HepG2 (cell line): Measurements from ENCODE around the gene PPP2R2B. TPM values are rescaled to one million over a fixed set of nuclear protein-coding genes. Genes with fewer than 3 reads are reported as not detected.

ENCODE experiments used
- ATAC-seq: fragments of 200-7000 bp; cut with Tn5 transposase; 3 replicates; pipeline ENCODE4 v1.9.1; 2020; ENCODE audit warnings: mild to moderate bottlenecking, moderate library complexity
- BruUV-seq: library from RNA; stranded (reverse); fragments of 400-500 nt; replicated peaks from 2 replicates; lab custom pipeline; 2021; lab: Mats Ljungman, UMichigan
- CTCF ChIA-PET: fragments of 300-600 bp; formaldehyde crosslinking; extraction: SDS; loops from one replicate; lab custom pipeline; 2021; ENCODE audit warnings: low total read pairs, inconsistent platforms, low intra/inter-chr PET ratio; lab: Yijun Ruan, JAX
- POLR2A ChIA-PET: fragments of 350-600 bp; sonication (Branson Sonifier 250); formaldehyde crosslinking; loops from one replicate; lab custom pipeline; 2020; ENCODE audit warnings: antibody characterized with exemption, inconsistent platforms; lab: Yijun Ruan, JAX
- DNase-seq: peaks from one replicate; pipeline ENCODE4 v3.0.0-alpha.2; 2015; ENCODE audit warnings: low spot score
- FAIRE-seq: peaks from 3 replicates; lab custom pipeline; 2011; peaks lifted over from hg19 to GRCh38; lab: Jason Lieb, UNC
- H2AFZ ChIP-seq: one replicate; pipeline ENCODE4 v1.6.1; 2011; ENCODE audit warnings: low read length, inconsistent platforms
- H3K27ac ChIP-seq: fragments of 300-600 bp; 3 replicates; pipeline ENCODE4 v1.8.0; 2011; ENCODE audit warnings: mixed run types, mild to moderate bottlenecking, mixed read lengths, low read length, inconsistent platforms; ENCODE audit not compliant: insufficient read depth; ENCODE audit errors: extremely low read length
- H3K27me3 ChIP-seq, 2 experiments: fragments of 200-600 bp in 1 of 2; 2 replicates in 1 of 2; 3 replicates in 1 of 2; pipeline versions ENCODE4 v1.6.0 to v1.8.0; 2011; ENCODE audit warnings: low read length in 2 of 2, mild to moderate bottlenecking in 2 of 2, moderate library complexity in 2 of 2, inconsistent platforms in 1 of 2; ENCODE audit not compliant: insufficient read depth in 2 of 2, control insufficient read depth in 1 of 2
- H3K36me3 ChIP-seq, 2 experiments: fragments of 200-600 bp in 1 of 2; replicated peaks in 1 of 2; 2 replicates in 1 of 2; 3 replicates in 1 of 2; pipeline versions ENCODE4 v1.5.1 to v1.8.0; 2011; ENCODE audit warnings: low read length in 2 of 2, inconsistent platforms in 1 of 2; ENCODE audit not compliant: insufficient read depth in 2 of 2, control insufficient read depth in 1 of 2
- H3K4me1 ChIP-seq: 2 replicates; pipeline ENCODE4 v1.5.1; 2012; ENCODE audit warnings: low read length, inconsistent platforms; ENCODE audit not compliant: insufficient read depth
- H3K4me2 ChIP-seq: 2 replicates; pipeline ENCODE4 v1.6.0; 2011; ENCODE audit warnings: low read depth, low read length, inconsistent platforms
- H3K4me3 ChIP-seq, 3 experiments: fragments of 200-600 bp in 1 of 3; sonication (generic), shearing (Covaris generic) in 1 of 3; replicated peaks in 1 of 3; 2 replicates each; pipeline ENCODE4 v1.5.1; 2011 to 2016; ENCODE audit warnings: low read length in 3 of 3, inconsistent platforms in 2 of 3, low read depth in 2 of 3, mild to moderate bottlenecking in 2 of 3, control low read depth in 1 of 3, mixed read lengths in 1 of 3; ENCODE audit not compliant: insufficient read depth in 1 of 3
- H3K79me2 ChIP-seq: one replicate; pipeline ENCODE4 v1.6.1; 2011; ENCODE audit warnings: low read length, inconsistent platforms; ENCODE audit not compliant: insufficient read depth
- H3K9ac ChIP-seq: 2 replicates; pipeline ENCODE4 v1.6.0; 2011; ENCODE audit warnings: mild to moderate bottlenecking, low read depth, low read length, inconsistent platforms; ENCODE audit not compliant: insufficient read depth
- H3K9me3 ChIP-seq: 2 replicates; pipeline ENCODE4 v1.5.1; 2012; ENCODE audit warnings: mild to moderate bottlenecking, low read length
- H4K20me1 ChIP-seq: 2 replicates; pipeline ENCODE4 v1.6.0; 2011; ENCODE audit warnings: inconsistent platforms, mild to moderate bottlenecking, low read length, moderate library complexity; ENCODE audit not compliant: insufficient read depth
- GABPB1 ChIP-seq: IDR thresholded peaks from 2 replicates; pipeline ENCODE4 v1.6.1; 2016; ENCODE audit warnings: mild to moderate bottlenecking, missing genetic modification reagents, moderate library complexity, missing compliant biosample characterization
- GATA4 ChIP-seq: sonication (generic); IDR thresholded peaks from 2 replicates; pipeline ENCODE4 v1.6.1; 2016; ENCODE audit warnings: antibody characterized with exemption, low read depth, borderline replicate concordance
- HBP1 ChIP-seq: IDR thresholded peaks from 2 replicates; pipeline ENCODE4 v1.6.1; 2016; ENCODE audit warnings: low read depth, control low read depth
- MNT ChIP-seq: fragments of 450-650 bp; IDR thresholded peaks from 2 replicates; pipeline ENCODE4 v1.6.1; 2016
- RFX3 ChIP-seq: IDR thresholded peaks from 2 replicates; pipeline ENCODE4 v1.6.1; 2016; ENCODE audit warnings: missing biosample characterization, missing genetic modification reagents
- SMAD1 ChIP-seq: sonication (generic); formaldehyde crosslinking; IDR thresholded peaks from 2 replicates; pipeline ENCODE4 v1.4.0; 2020; ENCODE audit warnings: missing genetic modification reagents, low read depth, mild to moderate bottlenecking, borderline replicate concordance
- SP4 ChIP-seq: sonication (generic); formaldehyde crosslinking; IDR thresholded peaks from 2 replicates; pipeline ENCODE4 v1.8.1; 2023; ENCODE audit warnings: mild to moderate bottlenecking, missing genetic modification reagents
- TERF1 ChIP-seq: sonication (generic); formaldehyde crosslinking; IDR thresholded peaks from 2 replicates; pipeline ENCODE4 v1.8.0; 2022; ENCODE audit warnings: mild to moderate bottlenecking, missing genetic modification reagents, moderate library complexity
- ZBTB42 ChIP-seq: sonication (generic); formaldehyde crosslinking; IDR thresholded peaks from 2 replicates; pipeline ENCODE4 v1.5.0; 2020; ENCODE audit warnings: mild to moderate bottlenecking, missing genetic modification reagents
- ZFP36L1 ChIP-seq: sonication (generic); formaldehyde crosslinking; IDR thresholded peaks from 2 replicates; pipeline ENCODE4 v1.8.0; 2022; ENCODE audit warnings: mild to moderate bottlenecking, missing genetic modification reagents, moderate library complexity
- ZNF350 ChIP-seq: sonication (generic); formaldehyde crosslinking; IDR thresholded peaks from 2 replicates; pipeline ENCODE4 v1.4.0; 2020; ENCODE audit warnings: mild to moderate bottlenecking, low read depth, missing genetic modification reagents, borderline replicate concordance
- ZNF44 ChIP-seq: sonication (generic); formaldehyde crosslinking; IDR thresholded peaks from 2 replicates; pipeline ENCODE4 v1.5.1; 2020; ENCODE audit warnings: mild to moderate bottlenecking, missing genetic modification reagents
- ZNF589 ChIP-seq: sonication (generic); formaldehyde crosslinking; conservative IDR thresholded peaks from 2 replicates; pipeline ENCODE4 v1.8.0; 2022; ENCODE audit warnings: mild to moderate bottlenecking, moderate library complexity, missing genetic modification reagents
- ZSCAN9 ChIP-seq: IDR thresholded peaks from 2 replicates; pipeline ENCODE4 v1.6.1; 2016; ENCODE audit warnings: borderline replicate concordance
- WGBS: methylation state at CpG from one replicate; pipeline ENCODE4 v1.1.6; 2017; ENCODE audit warnings: low lambda C conversion rate; 5-methylcytosine and 5-hydroxymethylcytosine counted together
- in situ Hi-C: cut with HindIII; loops from 2 replicates; pipeline ENCODE4 v1.10.0; 2017; ENCODE audit warnings: low pct_unique_long_range_greater_than_20kb; ENCODE audit not compliant: extremely low pct_ligation_motif_present
- intact Hi-C: fragments of 100-400 bp; cut with micrococcal nuclease; formaldehyde crosslinking; loops from one replicate; pipeline ENCODE4 v1.10.0; 2022; ENCODE audit not compliant: unreplicated experiment
- polyA plus RNA-seq, 8 experiments: library from polyadenylated mRNA; depleted of rRNA in 3 of 8; stranded (reverse) in 7 of 8; unstranded in 1 of 8; fragments of >200 nt; fragmentation: Illumina TruSeq in 4 of 8; extraction: Trizol in 4 of 8; gene quantifications; 2 replicates each; pipeline versions ENCODE4 v1.2.1 to v1.2.3, GENCODE V29; 2011 to 2016; ENCODE audit warnings: low read depth in 4 of 8, missing spikeins in 1 of 8, mixed read lengths in 1 of 8; ENCODE audit not compliant: insufficient read depth in 1 of 8
- total RNA-seq, 5 experiments: library from RNA; depleted of rRNA; stranded (reverse); fragments of >200 nt; fragmentation: Illumina TruSeq; extraction: Trizol; gene quantifications; 2 replicates each; pipeline ENCODE4 v1.2.3, GENCODE V29; 2016; ENCODE audit warnings: low read depth in 1 of 5

The PPP2R2B gene
- total and polyA plus RNA-seq, 2 of the 13 experiments (the other 11 are each of a cell fraction or from before 2014, with no cell fraction given), result not detected

GRCh38 chr5:146778795-146779194, 99.8 kb downstream of the PPP2R2B start:
- no peak for TF ChIP-seq ZBTB42 (CRISPR knock-in tag)
- no peak for TF ChIP-seq ZNF350 (CRISPR knock-in tag)
- TF ChIP-seq ZSCAN9, result no peak
- no peak for TF ChIP-seq MNT
- no peak for TF ChIP-seq ZNF44
- 13% methylated on average over 3 of the region's 3 CpGs for WGBS
- no peaks in the 10 kb centered on the region for H3K36me3 ChIP-seq
- CTCF ChIA-PET, result no interaction called here
- DNase-seq (no peak), ATAC-seq (no peak), FAIRE-seq (no peak)
- no peaks in the 10 kb centered on the region for H3K27me3 ChIP-seq
- BruUV-seq, result no TSS peak
- H3K9me3 ChIP-seq, result no peaks in the 10 kb centered on the region
- intact Hi-C loops, result no loop called here
- H3K4me2 ChIP-seq, result no peak overlapping the region
- H3K4me3 ChIP-seq, result no peak overlapping the region
- H2AFZ ChIP-seq, result no peak overlapping the region
- no peaks in the 10 kb centered on the region for H4K20me1 ChIP-seq
- H3K9ac ChIP-seq, result no peak overlapping the region
- no peak overlapping the region for H3K27ac ChIP-seq
- no peaks in the 10 kb centered on the region for H3K79me2 ChIP-seq
- no peaks in the 10 kb centered on the region for H3K4me1 ChIP-seq
- in situ Hi-C loops, result no loop called here
- POLR2A ChIA-PET, result no interaction called here

GRCh38 chr5:146778261-146778660, 100.3 kb downstream of the PPP2R2B start:
- POLR2A ChIA-PET, result no interaction called here
- no peaks in the 10 kb centered on the region for H3K4me1 ChIP-seq
- intact Hi-C loops, result no loop called here
- no peak for FAIRE-seq
- no peak overlapping the region for H2AFZ ChIP-seq
- in situ Hi-C loops, result no loop called here
- CTCF ChIA-PET, result no interaction called here
- no peaks in the 10 kb centered on the region for H4K20me1 ChIP-seq
- no TSS peak for BruUV-seq
- H3K9ac ChIP-seq, result no peak overlapping the region
- H3K27me3 ChIP-seq, result no peaks in the 10 kb centered on the region
- H3K36me3 ChIP-seq, result no peaks in the 10 kb centered on the region
- no peaks in the 10 kb centered on the region for H3K79me2 ChIP-seq
- no peak for DNase-seq
- H3K4me2 ChIP-seq, result no peak overlapping the region
- no peak overlapping the region for H3K27ac ChIP-seq
- ATAC-seq, result no peak
- no peak overlapping the region for H3K4me3 ChIP-seq
- H3K9me3 ChIP-seq, result no peaks in the 10 kb centered on the region
- TF ChIP-seq HBP1 (CRISPR knock-in tag), result no peak
- no peak for TF ChIP-seq GABPB1 (CRISPR knock-in tag)
- no peak for TF ChIP-seq ZNF589 (CRISPR knock-in tag)
- TF ChIP-seq TERF1 (CRISPR knock-in tag), result no peak
- TF ChIP-seq SMAD1, result no peak
- TF ChIP-seq RFX3, result no peak
- TF ChIP-seq ZFP36L1 (CRISPR knock-in tag), result no peak
- TF ChIP-seq GATA4, result no peak
- no peak for TF ChIP-seq SP4 (CRISPR knock-in tag)
